Measurements from ENCODE around the gene MACROD1.

DNA sequence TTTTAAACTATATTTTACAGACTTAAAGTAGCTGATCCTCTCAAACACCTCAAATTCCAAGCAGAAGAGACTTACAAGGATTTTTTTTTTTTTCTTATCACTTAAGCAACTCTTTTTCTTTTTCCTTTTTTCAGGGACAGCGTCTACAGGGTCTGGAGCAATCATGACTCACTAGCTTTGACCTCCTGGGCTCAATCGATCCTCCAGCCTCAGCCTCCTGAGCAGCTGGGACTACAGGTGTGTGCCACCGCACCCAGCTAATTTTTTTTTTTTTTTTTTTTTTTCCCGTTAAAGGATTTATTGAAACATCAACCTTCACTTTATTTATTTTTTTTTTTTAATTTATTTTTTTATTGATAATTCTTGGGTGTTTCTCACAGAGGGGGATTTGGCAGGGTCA is 4.5 kb upstream of the MACROD1 start:
- TF ChIP-seq CTCF (IDR thresholded peaks at IDR 0.05) (no peak), POLR2A (IDR thresholded peaks at IDR 0.05) (no peak), POLR2AphosphoS5 (IDR thresholded peaks at IDR 0.05) (no peak)

Measured in suprapubic skin (tissue), 4 donors.